MCF 10A (cell line): ENCODE results near the gene RBM39. TPM values are rescaled to one million over a fixed set of nuclear protein-coding genes. Genes with fewer than 3 reads are reported as not detected.

ENCODE experiments used
- BruUV-seq: library from RNA; stranded (reverse); fragments of 400-500 nt; replicated peaks from 2 replicates; lab custom pipeline; 2021; lab: Mats Ljungman, UMichigan
- CTCF ChIA-PET: fragments of 300-600 bp; sonication (Branson Sonifier 250); formaldehyde crosslinking; extraction: SDS; loops from one replicate; lab custom pipeline; 2021; ENCODE audit warnings: antibody characterized with exemption, inconsistent platforms; lab: Yijun Ruan, JAX
- POLR2A ChIA-PET: fragments of 300-600, 350-650 bp; sonication (Branson Sonifier 250); formaldehyde crosslinking; extraction: SDS; loops from one replicate; lab custom pipeline; 2020; ENCODE audit warnings: antibody characterized with exemption, inconsistent platforms; lab: Yijun Ruan, JAX
- DNase-seq: peaks from one replicate; pipeline ENCODE4 v3.0.0-alpha.2; 2018; ENCODE audit not compliant: unreplicated experiment
- H3K27ac Mint-ChIP-seq: one replicate; pipeline ENCODE4 v1.8.0; 2022; ENCODE audit warnings: mild to moderate bottlenecking, low read depth, mixed read lengths; ENCODE audit not compliant: unreplicated experiment
- H3K27me3 Mint-ChIP-seq: one replicate; pipeline ENCODE4 v1.8.0; 2022; ENCODE audit warnings: mixed read lengths; ENCODE audit not compliant: insufficient read depth, unreplicated experiment
- H3K36me3 Mint-ChIP-seq: one replicate; pipeline ENCODE4 v1.8.0; 2022; ENCODE audit warnings: mild to moderate bottlenecking, moderate library complexity, mixed read lengths; ENCODE audit not compliant: insufficient read depth, unreplicated experiment
- H3K4me1 Mint-ChIP-seq: one replicate; pipeline ENCODE4 v1.8.0; 2022; ENCODE audit warnings: mixed read lengths; ENCODE audit not compliant: insufficient read depth, unreplicated experiment
- H3K4me3 Mint-ChIP-seq: one replicate; pipeline ENCODE4 v1.8.0; 2022; ENCODE audit warnings: mild to moderate bottlenecking, moderate library complexity, mixed read lengths; ENCODE audit not compliant: unreplicated experiment
- H3K9me3 Mint-ChIP-seq: one replicate; pipeline ENCODE4 v1.8.0; 2022; ENCODE audit warnings: mixed read lengths; ENCODE audit not compliant: unreplicated experiment
- CTCF ChIP-seq: fragments of 200-600 bp; IDR thresholded peaks from one replicate; pipeline ENCODE4 v1.8.0; 2022; ENCODE audit warnings: antibody characterized with exemption, mild to moderate bottlenecking; ENCODE audit not compliant: unreplicated experiment
- intact Hi-C: fragments of 100-400 bp; cut with micrococcal nuclease; formaldehyde crosslinking; loops from 2 replicates; pipeline ENCODE4 v1.14.1; 2022
- total RNA-seq: library from RNA; stranded (reverse); gene quantifications from 2 replicates; pipeline ENCODE4 v1.2.3, GENCODE V29; 2022

Gene RBM39
- total RNA-seq, 1 experiment from 2014 or later, result 438 TPM

DNA sequence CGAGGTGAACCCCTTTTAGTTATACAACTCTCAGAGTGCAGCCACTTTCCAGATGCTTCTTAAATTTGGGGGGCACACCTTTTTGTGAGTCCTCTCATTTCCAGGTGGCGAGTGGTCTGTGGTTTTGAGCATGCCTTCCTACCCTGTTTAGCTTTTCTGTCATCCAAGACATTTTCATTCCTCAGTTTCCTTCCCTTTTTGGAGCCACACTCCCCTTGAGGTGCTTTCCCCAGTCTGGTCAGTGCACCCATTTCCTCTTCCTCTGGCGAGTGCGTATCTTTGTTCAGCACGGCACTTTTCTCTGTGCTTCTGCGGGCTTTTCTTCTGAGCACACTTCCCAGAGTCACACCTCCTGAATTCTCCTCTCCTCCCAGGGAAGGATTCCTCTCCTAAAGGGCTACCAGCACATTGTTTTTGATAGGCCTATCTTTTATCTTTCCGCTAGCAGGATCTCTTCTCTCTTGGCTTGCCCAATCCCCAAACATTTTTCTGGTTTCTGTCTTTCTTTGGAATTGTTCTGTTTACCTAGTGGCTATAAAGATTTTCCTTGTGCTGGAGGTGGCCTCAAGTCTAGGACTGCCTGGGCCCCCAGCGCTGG, 31.2 kb upstream of the RBM39 start:
- Mint-ChIP-seq H3K9me3 (no peaks in the 10 kb centered on the region), H3K4me3 (peak overlapping the region; percentile 91), H3K4me1 (peaks cover 53% of the 10 kb centered on the region), H3K27ac (peak overlapping the region; percentile 97), H3K36me3 (peaks cover 18% of the 10 kb centered on the region), H3K27me3 (no peaks in the 10 kb centered on the region)
- intact Hi-C loops, result no loop called here
- ChIA-PET POLR2A (interaction anchor here (0.5 to 12.5 kb wide), 13 partner anchors 8 to 181 kb away, joined by 3 to 617 read pairs (median 7); partner anchors contain the start of genes CPNE1, NFS1, RBM12 and RBM39), CTCF (interaction anchor here (1.4 kb wide), 1 partner anchor 31 kb away, joined by 9 read pairs; the partner anchor contains the start of gene RBM39)
- BruUV-seq, result no TSS peak
- TF ChIP-seq CTCF, result no peak
- DNase-seq, result peak; percentile 11

- CTCF ChIA-PET, result interaction anchor here (0.6 to 1.4 kb wide), 3 partner anchors 30 to 718 kb away, joined by 4 to 9 read pairs (median 7); partner anchors contain the start of gene RBM39
- Mint-ChIP-seq H3K27ac (peak overlapping the region; percentile 97), H3K9me3 (no peaks in the 10 kb centered on the region), H3K4me1 (peaks cover 57% of the 10 kb centered on the region), H3K36me3 (peaks cover 18% of the 10 kb centered on the region), H3K4me3 (peak overlapping the region; percentile 91), H3K27me3 (no peaks in the 10 kb centered on the region)
- TF ChIP-seq CTCF, result no peak
- no peak for DNase-seq
- intact Hi-C loops, result no loop called here
- BruUV-seq, result TSS peak; percentile 62
- POLR2A ChIA-PET, result interaction anchor here (0.5 to 12.5 kb wide), 25 partner anchors 9 to 464 kb away, joined by 3 to 617 read pairs (median 5); partner anchors contain the start of genes CPNE1, NFS1, RBM12 and RBM39
Measured at GRCh38 chr20:35772563-35773058, 30.6 kb upstream of the RBM39 start.

GRCh38 chr20:35771689-35772562, 29.9 kb upstream of the RBM39 start, which contains the start of gene PHF20:
Gene PHF20 (plus strand): TSS chr20:35772015. CDS start chr20:35801523, 29,508 bp downstream.
- intact Hi-C loops, result no loop called here
- DNase-seq, result peak; percentile 92
- no TSS peak for BruUV-seq
- Mint-ChIP-seq H3K36me3 (peaks cover 18% of the 10 kb centered on the region), H3K27ac (peak within 1 kb of the TSS; percentile 97), H3K4me1 (peaks cover 51% of the 10 kb centered on the region), H3K4me3 (peak within 1 kb of the TSS; percentile 91), H3K9me3 (no peaks in the 10 kb centered on the region), H3K27me3 (no peaks in the 10 kb centered on the region)
- ChIA-PET POLR2A (interaction anchor here (0.6 to 12.5 kb wide), 36 partner anchors 11 to 464 kb away, joined by 3 to 617 read pairs (median 4); partner anchors contain the start of genes CPNE1, NFS1, RBM12 and RBM39), CTCF (interaction anchor here (0.6 to 5.0 kb wide), 6 partner anchors 28 to 1674 kb away, joined by 3 to 49 read pairs (median 6); partner anchors contain the start of gene RBM39)
- no peak for TF ChIP-seq CTCF
